Activated CD8-positive, alpha-beta T cell treated with anti-CD3 and anti-CD28 coated beads for 36 hours (primary cell): ENCODE data around the gene MZT1. TPM values are rescaled to one million over a fixed set of nuclear protein-coding genes. Genes with fewer than 3 reads are reported as not detected.

Experiments used
- ATAC-seq: fragments of 200-7000 bp; cut with Tn5 transposase; one replicate; pipeline ENCODE4 v1.10.0; 2021; ENCODE audit warnings: mild to moderate bottlenecking, moderate library complexity
- CTCF ChIA-PET: fragments of 350-600 bp; sonication (Branson Sonifier 250); formaldehyde crosslinking; loops from one replicate; lab custom pipeline; 2021; ENCODE audit warnings: antibody characterized with exemption; lab: Charles Lee
- POLR2A ChIA-PET: fragments of 350-600 bp; sonication (Branson Sonifier 250); formaldehyde crosslinking; loops from one replicate; lab custom pipeline; 2021; ENCODE audit warnings: antibody characterized with exemption; lab: Charles Lee
- DNase-seq: peaks from one replicate; pipeline ENCODE4 v3.0.0-alpha.2; 2020
- H3K27ac Mint-ChIP-seq: one replicate; pipeline ENCODE4 v1.8.0; 2021; ENCODE audit warnings: mild to moderate bottlenecking, mixed read lengths
- H3K27me3 Mint-ChIP-seq: one replicate; pipeline ENCODE4 v1.8.0; 2021; ENCODE audit warnings: mixed read lengths
- H3K36me3 Mint-ChIP-seq: one replicate; pipeline ENCODE4 v1.8.0; 2021; ENCODE audit warnings: low read depth, mixed read lengths
- H3K4me1 Mint-ChIP-seq: one replicate; pipeline ENCODE4 v1.8.0; 2021; ENCODE audit warnings: low read depth, mixed read lengths
- H3K4me3 Mint-ChIP-seq: one replicate; pipeline ENCODE4 v1.8.0; 2021; ENCODE audit warnings: mild to moderate bottlenecking, moderate library complexity, mixed read lengths
- H3K9me3 Mint-ChIP-seq: one replicate; pipeline ENCODE4 v1.8.0; 2021; ENCODE audit warnings: mixed read lengths
- intact Hi-C: fragments of 100-400 bp; cut with micrococcal nuclease; formaldehyde crosslinking; loops from one replicate; pipeline ENCODE4 v1.10.0; 2022
- total RNA-seq, 2 experiments: library from RNA; stranded (reverse); gene quantifications; one replicate each; pipeline ENCODE4 v1.2.3, GENCODE V29; 2021
- TF ChIP-seq, protein P1 (sequence below): fragments of 200-600 bp; IDR thresholded peaks from one replicate; pipeline ENCODE4 v1.8.0; 2022; ENCODE audit warnings: antibody characterized with exemption, mild to moderate bottlenecking

The MZT1 gene, protein sequence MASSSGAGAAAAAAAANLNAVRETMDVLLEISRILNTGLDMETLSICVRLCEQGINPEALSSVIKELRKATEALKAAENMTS
- total RNA-seq, result 10 to 100 TPM; 31.1 to 34.5 TPM

DNA sequence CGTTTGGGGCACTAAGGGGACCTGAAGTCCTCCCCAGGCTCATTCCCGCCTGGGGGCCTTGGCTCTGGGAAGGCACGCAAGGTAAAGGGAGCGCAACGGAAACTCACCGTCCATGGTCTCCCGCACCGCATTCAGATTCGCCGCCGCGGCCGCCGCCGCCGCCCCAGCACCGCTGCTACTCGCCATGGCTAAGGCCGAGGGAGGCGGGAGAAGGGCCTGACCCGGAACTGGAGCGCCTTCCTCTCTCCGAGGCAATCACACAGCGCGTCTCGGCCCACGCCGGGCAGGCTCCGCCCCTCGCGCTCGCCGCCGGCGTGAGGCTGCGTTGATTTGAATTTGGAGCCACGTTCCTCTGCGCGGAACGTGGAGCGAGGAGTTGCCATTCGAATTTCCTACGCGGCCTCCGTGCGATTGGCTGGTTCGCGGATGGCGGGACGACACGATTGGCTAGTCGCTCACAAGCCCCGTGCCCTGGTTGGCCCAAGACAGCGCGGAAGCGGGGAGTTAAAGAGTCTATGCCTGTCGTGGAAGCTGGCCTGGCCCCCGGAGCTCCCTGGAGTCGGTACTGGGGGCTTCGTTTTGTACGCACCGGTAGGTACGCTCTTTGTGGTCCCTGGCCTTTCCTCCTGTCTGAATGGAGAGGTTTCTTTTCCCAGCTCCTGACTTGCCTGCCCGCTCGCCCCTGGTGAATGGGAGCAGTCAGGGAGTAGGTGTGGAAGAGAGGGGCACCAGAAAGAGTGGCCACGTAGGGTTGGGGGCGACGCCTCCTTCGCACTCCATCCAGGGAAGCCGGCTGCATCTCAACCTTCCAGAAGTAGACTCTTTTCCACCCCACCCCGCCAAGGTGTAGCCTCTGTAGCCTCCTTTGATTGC lies at the start of gene MZT1, which contains the start of gene BORA:
Gene MZT1, minus strand, starts transcription at position 213 of the 873 bp plus-strand sequence. Its CDS starts 27 bp downstream, at position 186.
Gene BORA, plus strand, starts transcription at position 507 of the 873 bp plus-strand sequence. CDS start 1,018 bp downstream, outside the sequence.
- H3K27ac Mint-ChIP-seq, result peak within 1 kb of the TSS; percentile 92
- H3K4me1 Mint-ChIP-seq, result peaks cover 45% of the 10 kb centered on the region
- POLR2A ChIA-PET, result interaction anchor here (1.2 kb wide), 1 partner anchor 16 kb away, joined by 3 read pairs; no protein-coding TSS in a partner anchor
- H3K9me3 Mint-ChIP-seq, result no peaks in the 10 kb centered on the region
- intact Hi-C loops, result loop anchor here (5.0 kb wide), 1 partner anchor 55 kb away; the partner anchor contains the start of genes DIS3 and PIBF1
- peaks cover 45% of the 10 kb centered on the region for H3K36me3 Mint-ChIP-seq
- DNase-seq (peak; percentile 97), ATAC-seq (peak; percentile 93)
- TF ChIP-seq, protein P1, sequence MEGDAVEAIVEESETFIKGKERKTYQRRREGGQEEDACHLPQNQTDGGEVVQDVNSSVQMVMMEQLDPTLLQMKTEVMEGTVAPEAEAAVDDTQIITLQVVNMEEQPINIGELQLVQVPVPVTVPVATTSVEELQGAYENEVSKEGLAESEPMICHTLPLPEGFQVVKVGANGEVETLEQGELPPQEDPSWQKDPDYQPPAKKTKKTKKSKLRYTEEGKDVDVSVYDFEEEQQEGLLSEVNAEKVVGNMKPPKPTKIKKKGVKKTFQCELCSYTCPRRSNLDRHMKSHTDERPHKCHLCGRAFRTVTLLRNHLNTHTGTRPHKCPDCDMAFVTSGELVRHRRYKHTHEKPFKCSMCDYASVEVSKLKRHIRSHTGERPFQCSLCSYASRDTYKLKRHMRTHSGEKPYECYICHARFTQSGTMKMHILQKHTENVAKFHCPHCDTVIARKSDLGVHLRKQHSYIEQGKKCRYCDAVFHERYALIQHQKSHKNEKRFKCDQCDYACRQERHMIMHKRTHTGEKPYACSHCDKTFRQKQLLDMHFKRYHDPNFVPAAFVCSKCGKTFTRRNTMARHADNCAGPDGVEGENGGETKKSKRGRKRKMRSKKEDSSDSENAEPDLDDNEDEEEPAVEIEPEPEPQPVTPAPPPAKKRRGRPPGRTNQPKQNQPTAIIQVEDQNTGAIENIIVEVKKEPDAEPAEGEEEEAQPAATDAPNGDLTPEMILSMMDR, result no peak
- CTCF ChIA-PET, result no interaction called here
- H3K27me3 Mint-ChIP-seq, result no peaks in the 10 kb centered on the region
- H3K4me3 Mint-ChIP-seq, result peak within 1 kb of the TSS; percentile 93

DNA sequence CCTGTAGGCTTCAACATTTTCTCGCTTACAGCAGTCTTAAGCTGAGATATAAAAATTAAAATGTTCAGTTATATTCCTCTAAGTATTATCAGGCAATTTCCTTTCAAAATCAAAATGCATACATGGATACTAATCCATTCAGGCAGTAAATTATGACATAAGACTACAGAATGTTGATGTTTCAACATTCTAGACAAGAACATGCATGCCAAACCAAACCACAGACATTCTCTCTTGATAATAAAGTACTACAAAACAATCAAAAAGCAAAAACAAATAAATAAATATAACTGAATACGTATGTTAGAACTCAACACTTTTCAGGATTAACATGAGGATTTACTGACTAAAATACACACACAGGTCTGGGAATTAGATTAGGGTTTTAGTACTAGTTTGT lies 46.6 kb upstream of the MZT1 start:
- H3K4me1 Mint-ChIP-seq, result peaks cover 10% of the 10 kb centered on the region
- H3K4me3 Mint-ChIP-seq, result no peak overlapping the region
- ChIA-PET POLR2A (no interaction called here), CTCF (no interaction called here)
- TF ChIP-seq, protein P1, result no peak
- ATAC-seq, result no peak
- H3K36me3 Mint-ChIP-seq, result peaks cover 52% of the 10 kb centered on the region
- no peak overlapping the region for H3K27ac Mint-ChIP-seq
- H3K27me3 Mint-ChIP-seq, result no peaks in the 10 kb centered on the region
- H3K9me3 Mint-ChIP-seq, result no peaks in the 10 kb centered on the region
- DNase-seq, result no peak
- intact Hi-C loops, result no loop called here

DNA sequence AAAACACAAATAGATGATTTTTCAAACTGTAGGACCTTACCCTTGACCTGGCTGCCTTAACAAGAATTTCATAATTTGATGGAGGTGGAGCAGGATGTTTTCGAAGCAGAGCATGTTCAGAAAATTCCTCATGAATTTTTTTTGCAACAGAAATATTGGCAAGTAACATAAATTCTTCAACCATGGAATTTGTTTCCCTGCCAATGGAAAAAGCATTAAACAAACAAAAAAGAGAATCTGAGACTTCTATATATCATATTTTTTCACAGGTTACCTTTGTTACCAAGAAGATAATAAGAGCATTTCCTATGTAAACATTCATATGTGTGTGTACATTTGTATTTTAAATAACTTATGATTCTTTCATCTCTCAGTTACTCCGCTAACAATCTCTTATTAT lies 36.0 kb upstream of the MZT1 start:
- ATAC-seq (no peak), DNase-seq (no peak)
- Mint-ChIP-seq H3K27ac (no peak overlapping the region), H3K27me3 (no peaks in the 10 kb centered on the region), H3K4me3 (no peak overlapping the region), H3K9me3 (no peaks in the 10 kb centered on the region), H3K36me3 (peaks cover 54% of the 10 kb centered on the region), H3K4me1 (no peaks in the 10 kb centered on the region)
- intact Hi-C loops, result no loop called here
- ChIA-PET CTCF (no interaction called here), POLR2A (no interaction called here)
- TF ChIP-seq, protein P1, result no peak

DNA sequence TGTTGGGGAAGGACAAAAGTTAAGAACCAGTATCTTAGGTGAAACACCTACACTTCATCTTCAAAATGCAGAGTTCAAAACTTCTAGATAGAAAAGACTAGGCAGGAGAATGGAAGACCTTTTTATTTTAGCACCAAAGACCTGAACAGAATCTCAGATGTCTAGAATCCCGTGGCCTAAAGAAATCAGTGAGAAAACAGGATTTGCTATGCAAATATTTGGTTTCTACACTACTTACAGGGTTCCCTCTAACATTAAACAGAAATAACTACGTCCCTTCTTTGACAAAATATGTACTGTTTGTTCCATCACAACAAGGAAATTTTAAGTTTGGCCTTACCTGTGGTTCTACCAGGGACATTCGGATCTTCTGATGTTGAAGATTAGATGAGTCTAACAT lies 32.8 kb upstream of the MZT1 start:
- Mint-ChIP-seq H3K27ac (no peak overlapping the region), H3K4me3 (no peak overlapping the region), H3K36me3 (peaks cover 53% of the 10 kb centered on the region), H3K27me3 (no peaks in the 10 kb centered on the region), H3K9me3 (no peaks in the 10 kb centered on the region), H3K4me1 (no peaks in the 10 kb centered on the region)
- DNase-seq (no peak), ATAC-seq (no peak)
- POLR2A ChIA-PET, result no interaction called here
- intact Hi-C loops, result no loop called here
- TF ChIP-seq, protein P1, result no peak
- CTCF ChIA-PET, result no interaction called here
